Mesendoderm (in vitro differentiated cells): Measurements from ENCODE around the gene SCRN1.

Source experiments
- DNase-seq: peaks from one replicate; pipeline ENCODE4 v3.0.0; 2013
- H2AK5ac ChIP-seq: 2 replicates; pipeline ENCODE4 v1.6.1; 2013; ENCODE audit warnings: low read length, inconsistent platforms
- H2BK120ac ChIP-seq: 2 replicates; pipeline ENCODE4 v1.6.1; 2013; ENCODE audit warnings: low read depth, mild to moderate bottlenecking, low read length, moderate library complexity, mixed read lengths
- H2BK15ac ChIP-seq: replicated peaks from 2 replicates; pipeline ENCODE4 v1.6.1; 2013; ENCODE audit warnings: low read depth, mild to moderate bottlenecking, moderate library complexity
- H2BK5ac ChIP-seq: 2 replicates; pipeline ENCODE4 v1.6.1; 2013; ENCODE audit warnings: low read length, inconsistent platforms
- H3K18ac ChIP-seq: 2 replicates; pipeline ENCODE4 v1.6.1; 2013; ENCODE audit warnings: mild to moderate bottlenecking, low read length, mixed read lengths
- H3K23ac ChIP-seq: one replicate; pipeline ENCODE4 v1.6.1; 2013; ENCODE audit warnings: low read length
- H3K27ac ChIP-seq: 2 replicates; pipeline ENCODE4 v1.5.1; 2013; ENCODE audit warnings: low read depth, mild to moderate bottlenecking, inconsistent platforms, low read length, moderate library complexity
- H3K27me3 ChIP-seq: 2 replicates; pipeline ENCODE4 v1.6.1; 2013; ENCODE audit warnings: low read length, control low read depth, mild to moderate bottlenecking, inconsistent platforms; ENCODE audit not compliant: insufficient read depth, poor library complexity
- H3K36me3 ChIP-seq: 2 replicates; pipeline ENCODE4 v1.6.1; 2013; ENCODE audit warnings: low read length, inconsistent platforms; ENCODE audit not compliant: control insufficient read depth, insufficient read depth
- H3K4ac ChIP-seq: one replicate; pipeline ENCODE4 v1.6.1; 2013; ENCODE audit warnings: low read depth, mild to moderate bottlenecking, low read length, moderate library complexity
- H3K4me1 ChIP-seq: 2 replicates; pipeline ENCODE4 v1.6.1; 2013; ENCODE audit warnings: low read depth, low read length, inconsistent platforms; ENCODE audit not compliant: control insufficient read depth
- H3K4me2 ChIP-seq: 2 replicates; pipeline ENCODE4 v1.6.1; 2013; ENCODE audit warnings: low read length
- H3K4me3 ChIP-seq: 2 replicates; pipeline ENCODE4 v1.5.1; 2013; ENCODE audit warnings: mild to moderate bottlenecking, low read length
- H3K56ac ChIP-seq: one replicate; pipeline ENCODE4 v1.6.1; 2013; ENCODE audit warnings: low read length
- H3K79me1 ChIP-seq: 2 replicates; pipeline ENCODE4 v1.6.1; 2013; ENCODE audit warnings: low read length, inconsistent platforms
- H3K79me2 ChIP-seq: 2 replicates; pipeline ENCODE4 v1.6.1; 2013; ENCODE audit warnings: mild to moderate bottlenecking, low read length; ENCODE audit not compliant: control insufficient read depth, insufficient read depth
- H3K9ac ChIP-seq: 2 replicates; pipeline ENCODE4 v1.6.1; 2013; ENCODE audit warnings: low read length, inconsistent platforms
- H4K5ac ChIP-seq: one replicate; pipeline ENCODE4 v1.6.1; 2013; ENCODE audit warnings: low read length
- H4K8ac ChIP-seq: one replicate; pipeline ENCODE4 v1.6.1; 2013; ENCODE audit warnings: low read depth, mild to moderate bottlenecking, control low read depth, low read length, moderate library complexity
- whole genome bisulfite sequencing: extraction: QIAGEN DNeasy Blood & Tissue Kit; methylation state at CpG from one replicate; pipeline ENCODE4 v1.1.7; 2013; ENCODE audit warnings: low lambda C conversion rate, missing lambda C conversion rate; ENCODE audit not compliant: insufficient coverage; ENCODE audit errors: extremely low coverage; 5-methylcytosine and 5-hydroxymethylcytosine counted together

Gene SCRN1

GRCh38 chr7:29998489-29998888 is 8.9 kb upstream of the SCRN1 start:
- Histone ChIP-seq H4K8ac (no peak overlapping the region), H4K5ac (no peak overlapping the region), H3K79me2 (no peaks in the 10 kb centered on the region), H3K56ac (no peak overlapping the region), H3K36me3 (no peaks in the 10 kb centered on the region), H3K4me2 (no peak overlapping the region), H2BK5ac (no peak overlapping the region), H3K27me3 (no peaks in the 10 kb centered on the region), H3K27ac (no peak overlapping the region), H3K79me1 (no peaks in the 10 kb centered on the region), H2BK15ac (no peak overlapping the region), H3K4me3 (no peak overlapping the region), H3K18ac (no peak overlapping the region), H3K4me1 (no peaks in the 10 kb centered on the region), H3K23ac (no peak overlapping the region), H3K4ac (no peak overlapping the region), H3K9ac (no peak overlapping the region), H2BK120ac (no peak overlapping the region), H2AK5ac (no peak overlapping the region)
- no peak for DNase-seq

- H3K27me3 ChIP-seq = no peaks in the 10 kb centered on the region
- no peaks in the 10 kb centered on the region for H3K4me1 ChIP-seq
- no peak overlapping the region for H4K5ac ChIP-seq
- H3K27ac ChIP-seq = no peak overlapping the region
- no peak overlapping the region for H2BK15ac ChIP-seq
- no peak overlapping the region for H3K18ac ChIP-seq
- H2BK5ac ChIP-seq = no peak overlapping the region
- H3K79me1 ChIP-seq = no peaks in the 10 kb centered on the region
- H3K56ac ChIP-seq = no peak overlapping the region
- H3K79me2 ChIP-seq = no peaks in the 10 kb centered on the region
- H2AK5ac ChIP-seq = no peak overlapping the region
- no peak overlapping the region for H2BK120ac ChIP-seq
- H4K8ac ChIP-seq = no peak overlapping the region
- H3K4me3 ChIP-seq = no peak overlapping the region
- H3K36me3 ChIP-seq = no peaks in the 10 kb centered on the region
- H3K23ac ChIP-seq = no peak overlapping the region
- no peak overlapping the region for H3K4me2 ChIP-seq
- no peak overlapping the region for H3K4ac ChIP-seq
- no peak for DNase-seq
- no peak overlapping the region for H3K9ac ChIP-seq
Measured at GRCh38 chr7:29996321-29996720, 6.7 kb upstream of the SCRN1 start.

- no peaks in the 10 kb centered on the region for H3K79me2 ChIP-seq
- H2BK5ac ChIP-seq = no peak overlapping the region
- no peak overlapping the region for H3K27ac ChIP-seq
- H3K27me3 ChIP-seq = no peaks in the 10 kb centered on the region
- H2BK120ac ChIP-seq = no peak overlapping the region
- H3K56ac ChIP-seq = no peak overlapping the region
- H2AK5ac ChIP-seq = no peak overlapping the region
- no peak overlapping the region for H3K4me2 ChIP-seq
- H3K4me3 ChIP-seq = no peak overlapping the region
- DNase-seq = no peak
- H4K8ac ChIP-seq = no peak overlapping the region
- no peak overlapping the region for H3K18ac ChIP-seq
- no peaks in the 10 kb centered on the region for H3K79me1 ChIP-seq
- no peak overlapping the region for H3K4ac ChIP-seq
- H3K36me3 ChIP-seq = no peaks in the 10 kb centered on the region
- no peak overlapping the region for H2BK15ac ChIP-seq
- H3K4me1 ChIP-seq = no peaks in the 10 kb centered on the region
- no peak overlapping the region for H3K23ac ChIP-seq
- no peak overlapping the region for H3K9ac ChIP-seq
- H4K5ac ChIP-seq = no peak overlapping the region
Measured at GRCh38 chr7:29995652-29996051, 6.1 kb upstream of the SCRN1 start.

GRCh38 chr7:29993140-29993539 is 3.5 kb upstream of the SCRN1 start:
- H3K36me3 ChIP-seq = no peaks in the 10 kb centered on the region
- no peaks in the 10 kb centered on the region for H3K4me1 ChIP-seq
- H3K79me1 ChIP-seq = no peaks in the 10 kb centered on the region
- no peak overlapping the region for H2BK15ac ChIP-seq
- no peak overlapping the region for H3K4ac ChIP-seq
- H3K4me2 ChIP-seq = no peak overlapping the region
- no peaks in the 10 kb centered on the region for H3K27me3 ChIP-seq
- no CpG with 5 or more reads among the region's 4 CpGs for WGBS
- H4K5ac ChIP-seq = no peak overlapping the region
- no peak overlapping the region for H2BK120ac ChIP-seq
- no peak overlapping the region for H3K23ac ChIP-seq
- H3K9ac ChIP-seq = no peak overlapping the region
- H2AK5ac ChIP-seq = no peak overlapping the region
- H3K18ac ChIP-seq = no peak overlapping the region
- no peak overlapping the region for H4K8ac ChIP-seq
- no peak overlapping the region for H3K27ac ChIP-seq
- H2BK5ac ChIP-seq = no peak overlapping the region
- peaks cover 3% of the 10 kb centered on the region for H3K79me2 ChIP-seq
- no peak overlapping the region for H3K4me3 ChIP-seq
- DNase-seq = no peak
- H3K56ac ChIP-seq = no peak overlapping the region

- Histone ChIP-seq H3K9ac (no peak overlapping the region), H2AK5ac (no peak overlapping the region), H2BK120ac (no peak overlapping the region), H3K56ac (no peak overlapping the region), H3K27ac (no peak overlapping the region), H3K4me2 (no peak overlapping the region), H3K4ac (no peak overlapping the region), H2BK15ac (no peak overlapping the region), H3K4me1 (no peaks in the 10 kb centered on the region), H3K23ac (no peak overlapping the region), H3K4me3 (no peak overlapping the region), H3K79me1 (peaks cover 2% of the 10 kb centered on the region), H4K8ac (no peak overlapping the region), H3K18ac (no peak overlapping the region), H3K79me2 (peaks cover 9% of the 10 kb centered on the region), H2BK5ac (no peak overlapping the region), H3K27me3 (no peaks in the 10 kb centered on the region), H4K5ac (no peak overlapping the region), H3K36me3 (no peaks in the 10 kb centered on the region)
- DNase-seq = no peak
- WGBS = no CpG with 5 or more reads among the region's 5 CpGs
Measured at GRCh38 chr7:29991937-29992336, 2.3 kb upstream of the SCRN1 start.

- no peaks in the 10 kb centered on the region for H3K36me3 ChIP-seq
- H3K18ac ChIP-seq = no peak overlapping the region
- no peak overlapping the region for H3K4me2 ChIP-seq
- no peaks in the 10 kb centered on the region for H3K4me1 ChIP-seq
- H3K27ac ChIP-seq = no peak overlapping the region
- H2BK15ac ChIP-seq = no peak overlapping the region
- H3K4ac ChIP-seq = no peak overlapping the region
- H3K9ac ChIP-seq = no peak overlapping the region
- no peak overlapping the region for H4K8ac ChIP-seq
- H2AK5ac ChIP-seq = no peak overlapping the region
- peaks cover 2% of the 10 kb centered on the region for H3K79me1 ChIP-seq
- H4K5ac ChIP-seq = no peak overlapping the region
- no peak overlapping the region for H3K23ac ChIP-seq
- H3K79me2 ChIP-seq = peaks cover 12% of the 10 kb centered on the region
- no peak overlapping the region for H2BK120ac ChIP-seq
- DNase-seq = no peak
- no peak overlapping the region for H3K56ac ChIP-seq
- no peak overlapping the region for H3K4me3 ChIP-seq
- no peak overlapping the region for H2BK5ac ChIP-seq
- no CpG with 5 or more reads among the region's 4 CpGs for WGBS
- H3K27me3 ChIP-seq = no peaks in the 10 kb centered on the region
Measured at GRCh38 chr7:29990931-29991330, 1.3 kb upstream of the SCRN1 start.
